Measurements from ENCODE around the gene SBF1. TPM values are rescaled to one million over a fixed set of nuclear protein-coding genes. Genes with fewer than 3 reads are reported as not detected.

The SBF1 gene
- total and polyA plus RNA-seq, 2 of the 13 experiments (the other 11 are each of a cell fraction or from before 2014, with no cell fraction given) = 31.7 to 40.9 TPM

- Histone ChIP-seq H3K4me2 (ENCODE audit: low read depth, low read length) (peak overlapping the region; percentile 87), H3K9ac (ENCODE audit: insufficient read depth, low read depth, low read length) (peak overlapping the region; percentile 49; the same call in 1 of the 2 replicates), H3K4me3 (replicated peaks in 1 of 3; ENCODE audit: insufficient read depth in 1 of 3, low read depth in 2 of 3, low read length in 3 of 3) (peak overlapping the region; percentile 8 to 64 (median 22); a peak in 5 of 6 replicates), H4K20me1 (ENCODE audit: insufficient read depth, low read length) (no peaks in the 10 kb centered on the region; the same call in 1 of the 2 replicates), H3K4me1 (ENCODE audit: insufficient read depth, low read length) (peaks cover 56% of the 10 kb centered on the region), H3K79me2 (ENCODE audit: insufficient read depth, low read length) (no peaks in the 10 kb centered on the region), H3K27me3 (ENCODE audit: control insufficient read depth in 1 of 2, insufficient read depth in 2 of 2, low read length in 2 of 2) (no peaks in the 10 kb centered on the region), H3K27ac (ENCODE audit: extremely low read length, insufficient read depth, low read length) (no peak overlapping the region), H2AFZ (ENCODE audit: low read length) (no peak overlapping the region), H3K36me3 (replicated peaks in 1 of 2; ENCODE audit: control insufficient read depth in 1 of 2, insufficient read depth in 2 of 2, low read length in 2 of 2) (no peaks in the 10 kb centered on the region), H3K9me3 (ENCODE audit: low read length) (no peaks in the 10 kb centered on the region)
- in situ Hi-C loops (cut with HindIII; ENCODE audit: extremely low pct_ligation_motif_present, low pct_unique_long_range_greater_than_20kb) (no loop called here), intact Hi-C loops (cut with micrococcal nuclease; ENCODE audit: unreplicated experiment) (no loop called here)
- ATAC-seq (peak; percentile 7), FAIRE-seq (no peak), DNase-seq (ENCODE audit: low spot score) (no peak)
- 45% methylated on average over 11 of the region's 23 CpGs for WGBS (ENCODE audit: low lambda C conversion rate)
- POLR2A ChIA-PET = interaction anchor here (1.1 to 1.5 kb wide), 3 partner anchors 9 to 95 kb away, joined by 3 to 5 read pairs (median 4); partner anchors contain the start of gene CHKB
- CTCF ChIA-PET (ENCODE audit: low intra/inter-chr PET ratio, low total read pairs) = no interaction called here
- BruUV-seq (replicated peaks) = no TSS peak
- no peak for TF ChIP-seq RFXAP (CRISPR knock-in tag; IDR thresholded peaks at IDR 0.05; ENCODE audit: borderline replicate concordance)
- no peak for TF ChIP-seq SP4 (CRISPR knock-in tag; IDR thresholded peaks at IDR 0.05)
- no peak for TF ChIP-seq SRSF9 (IDR thresholded peaks at IDR 0.05; ENCODE audit: borderline replicate concordance, insufficient read depth, low read depth, low read length, poor library complexity, severe bottlenecking)
- TF ChIP-seq HES4 (CRISPR knock-in tag; IDR thresholded peaks at IDR 0.05; ENCODE audit: borderline replicate concordance) = 0 out of 2 replicates have a peak, but pooled peaks have one; percentile 15
- TF ChIP-seq RARA (CRISPR knock-in tag; IDR thresholded peaks at IDR 0.05) = no peak
- 0 out of 2 replicates have a peak, but pooled peaks have one; percentile 2 for TF ChIP-seq ETV5 (CRISPR knock-in tag; IDR thresholded peaks at IDR 0.05; ENCODE audit: borderline replicate concordance)
- TF ChIP-seq NFAT5 (CRISPR knock-in tag; IDR thresholded peaks at IDR 0.05) = no peak
- no peak for TF ChIP-seq ZNF605 (CRISPR knock-in tag; IDR thresholded peaks at IDR 0.05)
- TF ChIP-seq ZNF280B (CRISPR knock-in tag; IDR thresholded peaks at IDR 0.05; ENCODE audit: borderline replicate concordance) = peak; percentile 36; the same call in 1 of the 2 replicates
- peak; percentile 49; the same call in 1 of the 2 replicates for TF ChIP-seq ZNF501 (CRISPR knock-in tag; IDR thresholded peaks at IDR 0.05)
- TF ChIP-seq SATB2 (CRISPR knock-in tag; IDR thresholded peaks at IDR 0.05) = no peak
- TF ChIP-seq GABPB1 (CRISPR knock-in tag; IDR thresholded peaks at IDR 0.05) = peak; percentile 32; the same call in 1 of the 2 replicates
Observed at GRCh38 chr22:50487290-50488005, 12.6 kb upstream of the SBF1 start.

Measured in HepG2 (cell line).